ENCODE data around the gene GRXCR1. TPM values are rescaled to one million over a fixed set of nuclear protein-coding genes. Genes with fewer than 3 reads are reported as not detected.

GRXCR1 gene
- polyA plus RNA-seq, 1 of the 3 experiments (the other 2 are of a cell fraction): not detected

DNA sequence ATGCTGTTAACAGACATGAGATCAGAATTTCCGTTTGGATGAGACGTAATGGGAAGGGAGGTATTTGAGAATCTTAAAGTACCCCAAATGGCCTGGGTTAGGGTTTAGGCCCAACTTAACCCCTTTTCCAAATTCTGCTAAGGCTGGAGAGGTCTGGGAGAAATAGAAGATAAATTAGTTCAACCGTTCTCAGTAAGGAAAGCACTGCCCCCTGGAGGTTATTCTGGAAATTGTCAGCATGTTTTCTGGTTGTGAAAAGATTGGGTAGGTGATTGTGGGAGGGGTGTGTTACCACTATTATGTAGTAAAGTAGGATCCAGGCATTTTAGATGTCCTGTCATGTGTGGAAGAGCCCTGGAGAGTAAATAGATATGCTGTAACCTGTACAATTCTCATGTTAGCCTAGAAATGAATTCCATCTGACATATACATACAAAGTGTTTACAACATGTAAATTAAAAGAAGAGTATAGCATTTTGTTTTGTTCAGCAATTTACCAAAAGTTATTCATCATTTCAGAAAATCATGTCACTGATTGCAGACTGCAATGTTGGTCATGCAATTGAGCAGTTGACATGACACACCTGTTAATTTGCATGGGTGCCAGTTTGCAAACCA lies 26.8 kb upstream of the GRXCR1 start:
- Histone ChIP-seq H3K4me2 (no peak overlapping the region), H3K36me3 (replicated peaks in 1 of 2; ENCODE audit: control insufficient read depth in 1 of 2, insufficient read depth in 2 of 2, low read length in 1 of 2) (no peaks in the 10 kb centered on the region), H2AFZ (ENCODE audit: low read depth) (no peak overlapping the region), H3K9me2 (no peaks in the 10 kb centered on the region), H3K4me3 (ENCODE audit: low read depth in 2 of 2, low read length in 1 of 2) (no peak overlapping the region; a peak in 1 of 4 replicates), H3F3A (replicated peaks; ENCODE audit: insufficient read depth) (no peaks in the 10 kb centered on the region), H3K9me3 (no peaks in the 10 kb centered on the region), H4K20me1 (ENCODE audit: insufficient read depth) (no peaks in the 10 kb centered on the region), H3K79me2 (ENCODE audit: insufficient read depth) (no peaks in the 10 kb centered on the region), H3K27me3 (ENCODE audit: insufficient read depth) (no peaks in the 10 kb centered on the region), H3K9ac (no peak overlapping the region), H3K27ac (ENCODE audit: low read depth in 2 of 2, low read length in 1 of 2) (no peak overlapping the region), H3K4me1 (ENCODE audit: control insufficient read depth in 1 of 2, insufficient read depth in 2 of 2, low read depth in 1 of 2, low read length in 1 of 2) (no peaks in the 10 kb centered on the region)
- TF ChIP-seq, protein P1, sequence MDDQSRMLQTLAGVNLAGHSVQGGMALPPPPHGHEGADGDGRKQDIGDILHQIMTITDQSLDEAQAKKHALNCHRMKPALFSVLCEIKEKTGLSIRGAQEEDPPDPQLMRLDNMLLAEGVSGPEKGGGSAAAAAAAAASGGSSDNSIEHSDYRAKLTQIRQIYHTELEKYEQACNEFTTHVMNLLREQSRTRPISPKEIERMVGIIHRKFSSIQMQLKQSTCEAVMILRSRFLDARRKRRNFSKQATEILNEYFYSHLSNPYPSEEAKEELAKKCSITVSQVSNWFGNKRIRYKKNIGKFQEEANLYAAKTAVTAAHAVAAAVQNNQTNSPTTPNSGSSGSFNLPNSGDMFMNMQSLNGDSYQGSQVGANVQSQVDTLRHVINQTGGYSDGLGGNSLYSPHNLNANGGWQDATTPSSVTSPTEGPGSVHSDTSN (IDR thresholded peaks at IDR 0.05): no peak
- TF ChIP-seq SIN3A (IDR thresholded peaks at IDR 0.05; ENCODE audit: borderline replicate concordance, low read depth, low read length) (no peak), RAD21 (IDR thresholded peaks at IDR 0.05; ENCODE audit: low read length) (peak; percentile 84), SMC3 (IDR thresholded peaks at IDR 0.05; ENCODE audit: low read depth, low read length) (peak; percentile 58)
- TF ChIP-seq, protein P2, sequence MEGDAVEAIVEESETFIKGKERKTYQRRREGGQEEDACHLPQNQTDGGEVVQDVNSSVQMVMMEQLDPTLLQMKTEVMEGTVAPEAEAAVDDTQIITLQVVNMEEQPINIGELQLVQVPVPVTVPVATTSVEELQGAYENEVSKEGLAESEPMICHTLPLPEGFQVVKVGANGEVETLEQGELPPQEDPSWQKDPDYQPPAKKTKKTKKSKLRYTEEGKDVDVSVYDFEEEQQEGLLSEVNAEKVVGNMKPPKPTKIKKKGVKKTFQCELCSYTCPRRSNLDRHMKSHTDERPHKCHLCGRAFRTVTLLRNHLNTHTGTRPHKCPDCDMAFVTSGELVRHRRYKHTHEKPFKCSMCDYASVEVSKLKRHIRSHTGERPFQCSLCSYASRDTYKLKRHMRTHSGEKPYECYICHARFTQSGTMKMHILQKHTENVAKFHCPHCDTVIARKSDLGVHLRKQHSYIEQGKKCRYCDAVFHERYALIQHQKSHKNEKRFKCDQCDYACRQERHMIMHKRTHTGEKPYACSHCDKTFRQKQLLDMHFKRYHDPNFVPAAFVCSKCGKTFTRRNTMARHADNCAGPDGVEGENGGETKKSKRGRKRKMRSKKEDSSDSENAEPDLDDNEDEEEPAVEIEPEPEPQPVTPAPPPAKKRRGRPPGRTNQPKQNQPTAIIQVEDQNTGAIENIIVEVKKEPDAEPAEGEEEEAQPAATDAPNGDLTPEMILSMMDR (IDR thresholded peaks at IDR 0.05): peak; percentile 79
- peak; percentile 33 for DNase-seq
- 35% methylated on average over 3 of the region's 3 CpGs for WGBS (ENCODE audit: low lambda C conversion rate)
- CTCF ChIA-PET: interaction anchor here (0.7 to 6.9 kb wide), 12 partner anchors 10 to 711 kb away, joined by 3 to 52 read pairs (median 4); no protein-coding TSS in a partner anchor
- POLR2A ChIA-PET: no interaction called here

DNA sequence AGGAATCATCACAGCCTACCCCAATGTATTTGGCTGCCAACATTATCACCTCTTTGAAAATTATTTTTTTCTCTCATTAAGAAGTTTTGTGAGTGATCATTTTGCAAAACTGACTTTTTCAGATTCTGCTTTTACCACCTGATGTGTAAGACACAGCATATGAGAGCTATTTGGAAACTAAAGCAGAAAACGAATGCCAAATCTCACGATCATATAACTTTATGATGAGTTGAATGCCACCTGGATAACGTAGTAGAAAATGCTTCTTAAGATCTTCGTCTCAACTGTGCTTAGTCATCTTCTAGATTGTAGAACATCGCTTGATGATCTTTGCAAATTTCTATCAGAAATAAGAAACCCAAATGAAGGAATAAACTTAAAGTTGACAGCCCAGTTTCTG lies 21.3 kb upstream of the GRXCR1 start:
- no peak overlapping the region for H2AFZ ChIP-seq (ENCODE audit: low read depth)
- H3K79me2 ChIP-seq (ENCODE audit: insufficient read depth): no peaks in the 10 kb centered on the region
- no peak overlapping the region for H3K9ac ChIP-seq
- no peaks in the 10 kb centered on the region for H3K9me2 ChIP-seq
- no peak overlapping the region for H3K27ac ChIP-seq (ENCODE audit: low read depth in 2 of 2, low read length in 1 of 2)
- peaks cover 0 to 8% of the 10 kb centered on the region in 2 experiments; a peak in 2 of 4 replicates for H3K4me1 ChIP-seq (ENCODE audit: control insufficient read depth in 1 of 2, insufficient read depth in 2 of 2, low read depth in 1 of 2, low read length in 1 of 2)
- TF ChIP-seq SMC3 (IDR thresholded peaks at IDR 0.05; ENCODE audit: low read depth, low read length) (no peak), RFX5 (IDR thresholded peaks at IDR 0.05; ENCODE audit: low read length) (no peak), NFIC (IDR thresholded peaks at IDR 0.05; ENCODE audit: borderline replicate concordance) (no peak), JUND (IDR thresholded peaks at IDR 0.05) (no peak), TAF1 (IDR thresholded peaks at IDR 0.05; ENCODE audit: borderline replicate concordance, low read depth, low read length) (no peak), RXRA (IDR thresholded peaks at IDR 0.05; ENCODE audit: borderline replicate concordance, low read depth) (no peak), RAD21 (IDR thresholded peaks at IDR 0.05; ENCODE audit: low read length) (no peak), ELF1 (IDR thresholded peaks at IDR 0.05) (no peak)
- TF ChIP-seq, protein P1 (IDR thresholded peaks at IDR 0.05): no peak
- TF ChIP-seq, protein P3, sequence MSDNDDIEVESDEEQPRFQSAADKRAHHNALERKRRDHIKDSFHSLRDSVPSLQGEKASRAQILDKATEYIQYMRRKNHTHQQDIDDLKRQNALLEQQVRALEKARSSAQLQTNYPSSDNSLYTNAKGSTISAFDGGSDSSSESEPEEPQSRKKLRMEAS (IDR thresholded peaks at IDR 0.05; ENCODE audit: low read depth): no peak
- TF ChIP-seq, protein P4, sequence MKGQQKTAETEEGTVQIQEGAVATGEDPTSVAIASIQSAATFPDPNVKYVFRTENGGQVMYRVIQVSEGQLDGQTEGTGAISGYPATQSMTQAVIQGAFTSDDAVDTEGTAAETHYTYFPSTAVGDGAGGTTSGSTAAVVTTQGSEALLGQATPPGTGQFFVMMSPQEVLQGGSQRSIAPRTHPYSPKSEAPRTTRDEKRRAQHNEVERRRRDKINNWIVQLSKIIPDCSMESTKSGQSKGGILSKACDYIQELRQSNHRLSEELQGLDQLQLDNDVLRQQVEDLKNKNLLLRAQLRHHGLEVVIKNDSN (IDR thresholded peaks at IDR 0.05; ENCODE audit: borderline replicate concordance, low read depth): no peak
- POLR2A ChIA-PET: no interaction called here
- H3F3A ChIP-seq (replicated peaks; ENCODE audit: insufficient read depth): no peaks in the 10 kb centered on the region
- no peaks in the 10 kb centered on the region for H3K9me3 ChIP-seq
- WGBS (ENCODE audit: low lambda C conversion rate): 25% methylated on average over 5 of the region's 5 CpGs
- CTCF ChIA-PET: interaction anchor here (1.2 to 1.8 kb wide), 2 partner anchors 123 to 303 kb away, joined by 3 to 6 read pairs; no protein-coding TSS in a partner anchor
- no peaks in the 10 kb centered on the region for H3K27me3 ChIP-seq (ENCODE audit: insufficient read depth)
- no peaks in the 10 kb centered on the region for H4K20me1 ChIP-seq (ENCODE audit: insufficient read depth)
- no peaks in the 10 kb centered on the region for H3K36me3 ChIP-seq (replicated peaks in 1 of 2; ENCODE audit: control insufficient read depth in 1 of 2, insufficient read depth in 2 of 2, low read length in 1 of 2)
- no peak overlapping the region for H3K4me3 ChIP-seq (ENCODE audit: low read depth in 2 of 2, low read length in 1 of 2)
- DNase-seq: no peak
- H3K4me2 ChIP-seq: no peak overlapping the region

Data from SK-N-SH (cell line).